Neural progenitor cell (in vitro differentiated cells): Measurements from ENCODE around the gene DHH. TPM values are rescaled to one million over a fixed set of nuclear protein-coding genes. Genes with fewer than 3 reads are reported as not detected.

Experiments
- DNase-seq: peaks from one replicate; pipeline ENCODE4 v3.0.0-alpha.2; 2016; ENCODE audit warnings: low spot score
- H2AFZ ChIP-seq: fragments of 200-600 bp; sonication (generic); replicated peaks from 2 replicates; pipeline ENCODE4 v1.6.1; 2016; ENCODE audit warnings: antibody characterized with exemption
- H3F3A ChIP-seq: fragments of 200-600 bp; sonication (generic); 2 replicates; pipeline ENCODE4 v1.6.1; 2016; ENCODE audit warnings: antibody characterized with exemption, low read depth
- H3K27ac ChIP-seq: fragments of 200-600 bp; sonication (generic); 2 replicates; pipeline ENCODE4 v1.5.1; 2016; ENCODE audit warnings: mild to moderate bottlenecking
- H3K27me3 ChIP-seq: fragments of 200-600 bp; sonication (generic); 2 replicates; pipeline ENCODE4 v1.6.1; 2016; ENCODE audit warnings: mild to moderate bottlenecking, moderate library complexity
- H3K36me3 ChIP-seq: fragments of 200-600 bp; sonication (generic); 2 replicates; pipeline ENCODE4 v1.5.1; 2016
- H3K4me1 ChIP-seq: fragments of 200-600 bp; sonication (generic); 2 replicates; pipeline ENCODE4 v1.6.1; 2016; ENCODE audit warnings: mixed run types
- H3K4me2 ChIP-seq: fragments of 200-600 bp; sonication (generic); 2 replicates; pipeline ENCODE4 v1.6.1; 2016
- H3K4me3 ChIP-seq: fragments of 200-600 bp; sonication (generic); 2 replicates; pipeline ENCODE4 v1.5.1; 2016
- H3K79me2 ChIP-seq: fragments of 200-600 bp; sonication (generic); 2 replicates; pipeline ENCODE4 v1.6.1; 2016; ENCODE audit warnings: low read depth
- H3K9ac ChIP-seq: fragments of 200-600 bp; sonication (generic); 2 replicates; pipeline ENCODE4 v1.6.1; 2016
- H3K9me3 ChIP-seq: fragments of 200-600 bp; sonication (generic); 2 replicates; pipeline ENCODE4 v1.5.1; 2016; ENCODE audit warnings: low read depth
- H4K20me1 ChIP-seq: fragments of 200-600 bp; sonication (generic); 2 replicates; pipeline ENCODE4 v1.6.1; 2016; ENCODE audit warnings: low read depth
- H3K27ac Mint-ChIP-seq: 3 replicates; pipeline ENCODE4 v1.8.0; 2021; ENCODE audit warnings: mixed read lengths
- H3K27me3 Mint-ChIP-seq: 2 replicates; pipeline ENCODE4 v1.8.0; 2022; ENCODE audit warnings: low read depth, mild to moderate bottlenecking, inconsistent platforms, moderate library complexity, mixed read lengths; ENCODE audit not compliant: insufficient read depth
- H3K36me3 Mint-ChIP-seq: 3 replicates; pipeline ENCODE4 v1.8.0; 2021; ENCODE audit warnings: mixed read lengths
- H3K4me1 Mint-ChIP-seq: 3 replicates; pipeline ENCODE4 v1.8.0; 2021; ENCODE audit warnings: mixed read lengths
- H3K4me3 Mint-ChIP-seq: 3 replicates; pipeline ENCODE4 v1.8.0; 2021; ENCODE audit warnings: mild to moderate bottlenecking, moderate library complexity, mixed read lengths
- H3K9me3 Mint-ChIP-seq: 3 replicates; pipeline ENCODE4 v1.8.0; 2020; ENCODE audit warnings: mixed read lengths
- CTCF ChIP-seq: fragments of 200-600 bp; sonication (generic); IDR thresholded peaks from 2 replicates; pipeline ENCODE4 v1.5.1; 2017; ENCODE audit warnings: antibody characterized with exemption, mild to moderate bottlenecking
- EZH2 ChIP-seq: fragments of 200-600 bp; sonication (generic); IDR thresholded peaks from 2 replicates; pipeline ENCODE4 v1.6.1; 2017; ENCODE audit warnings: antibody characterized with exemption, mild to moderate bottlenecking, moderate library complexity
- EZH2phosphoT487 ChIP-seq: fragments of 200-600 bp; sonication (generic); IDR thresholded peaks from 2 replicates; pipeline ENCODE4 v1.6.1; 2017; ENCODE audit warnings: antibody characterized with exemption
- total RNA-seq: library from RNA; depleted of rRNA; stranded (reverse); fragments of >200 nt; gene quantifications from 2 replicates; pipeline ENCODE4 v1.2.3, GENCODE V29; 2015; ENCODE audit warnings: low replicate concordance

DHH gene
- total RNA-seq, 1 donor from 2014 or later: not detected

GRCh38 chr12:49069507-49070346 is 24.9 kb downstream of the DHH start, which contains the start of gene RHEBL1:
TSS of gene RHEBL1 (minus strand) at chr12:49069979. CDS start at chr12:49069785, 194 bp downstream.
- Histone ChIP-seq H2AFZ (peak within 1 kb of the TSS; percentile 78), H3K9ac (no peak within 1 kb of the TSS), H3K4me1 (no peaks in the 10 kb centered on the region), H3K4me2 (peak within 1 kb of the TSS; percentile 81), H3F3A (peaks cover 15% of the 10 kb centered on the region), H3K4me3 (peak within 1 kb of the TSS; percentile 60), H3K27me3 (peaks cover 38% of the 10 kb centered on the region), H3K36me3 (no peaks in the 10 kb centered on the region), H3K79me2 (no peaks in the 10 kb centered on the region), H3K27ac (no peak within 1 kb of the TSS), H4K20me1 (no peaks in the 10 kb centered on the region), H3K9me3 (no peaks in the 10 kb centered on the region)
- Mint-ChIP-seq H3K27me3 (peaks cover 24% of the 10 kb centered on the region), H3K27ac (peak within 1 kb of the TSS; percentile 8), H3K36me3 (peaks cover 3% of the 10 kb centered on the region), H3K4me3 (peak within 1 kb of the TSS; percentile 90), H3K9me3 (no peaks in the 10 kb centered on the region), H3K4me1 (peaks cover 14% of the 10 kb centered on the region)
- TF ChIP-seq CTCF: peak; percentile 10
- peak; percentile 42 for TF ChIP-seq EZH2phosphoT487
- TF ChIP-seq EZH2: peak; percentile 66
- DNase-seq: peak; percentile 93

GRCh38 chr12:49068879-49069506 is 25.6 kb downstream of the DHH start:
- no peaks in the 10 kb centered on the region for H3K9me3 ChIP-seq
- no peak overlapping the region for H3K27ac ChIP-seq
- TF ChIP-seq CTCF: no peak
- no peak for TF ChIP-seq EZH2
- TF ChIP-seq EZH2phosphoT487: peak; percentile 52
- Mint-ChIP-seq H3K4me3 (peak overlapping the region; percentile 90), H3K36me3 (peaks cover 3% of the 10 kb centered on the region), H3K27me3 (peaks cover 24% of the 10 kb centered on the region), H3K27ac (no peak overlapping the region), H3K9me3 (no peaks in the 10 kb centered on the region), H3K4me1 (peaks cover 14% of the 10 kb centered on the region)
- no peaks in the 10 kb centered on the region for H3K79me2 ChIP-seq
- no peaks in the 10 kb centered on the region for H3K4me1 ChIP-seq
- H2AFZ ChIP-seq: peak overlapping the region; percentile 78
- peaks cover 38% of the 10 kb centered on the region for H3K27me3 ChIP-seq
- no peaks in the 10 kb centered on the region for H3K36me3 ChIP-seq
- DNase-seq: no peak
- no peaks in the 10 kb centered on the region for H4K20me1 ChIP-seq
- no peak overlapping the region for H3K9ac ChIP-seq
- peak overlapping the region; percentile 81 for H3K4me2 ChIP-seq
- H3F3A ChIP-seq: peaks cover 15% of the 10 kb centered on the region
- peak overlapping the region; percentile 60 for H3K4me3 ChIP-seq

GRCh38 chr12:49066120-49066519 is 28.5 kb downstream of the DHH start:
- H3K4me3 Mint-ChIP-seq: peak overlapping the region; percentile 11
- DNase-seq: no peak
- H3F3A ChIP-seq: peaks cover 11% of the 10 kb centered on the region
- H3K27me3 Mint-ChIP-seq: peaks cover 18% of the 10 kb centered on the region
- no peak overlapping the region for H3K4me2 ChIP-seq
- H3K4me1 Mint-ChIP-seq: peaks cover 19% of the 10 kb centered on the region
- no peaks in the 10 kb centered on the region for H3K36me3 ChIP-seq
- H3K9me3 Mint-ChIP-seq: no peaks in the 10 kb centered on the region
- peaks cover 3% of the 10 kb centered on the region for H3K36me3 Mint-ChIP-seq
- no peaks in the 10 kb centered on the region for H4K20me1 ChIP-seq
- H3K27ac Mint-ChIP-seq: no peak overlapping the region
- no peak overlapping the region for H3K27ac ChIP-seq
- no peaks in the 10 kb centered on the region for H3K9me3 ChIP-seq
- no peak overlapping the region for H2AFZ ChIP-seq
- H3K79me2 ChIP-seq: no peaks in the 10 kb centered on the region
- no peak overlapping the region for H3K4me3 ChIP-seq
- no peak for TF ChIP-seq EZH2phosphoT487
- TF ChIP-seq EZH2: no peak
- no peak for TF ChIP-seq CTCF
- peaks cover 30% of the 10 kb centered on the region for H3K27me3 ChIP-seq
- H3K4me1 ChIP-seq: peaks cover 5% of the 10 kb centered on the region
- H3K9ac ChIP-seq: no peak overlapping the region
